Kidney capillary endothelial cell (primary cell): ENCODE results near the gene CDH22.

Experiments used
- DNase-seq: peaks from one replicate; pipeline ENCODE4 v3.0.0-alpha.2; 2018; ENCODE audit warnings: low spot score

CDH22 gene

GRCh38 chr20:46308258-46309157, at the start of gene CDH22:
Gene CDH22 (minus strand): TSS chr20:46308498. CDS start chr20:46251294, 57,204 bp downstream.
- peak; percentile 18 for DNase-seq

- DNase-seq: no peak
Observed at GRCh38 chr20:46357030-46357514, 48.8 kb upstream of the CDH22 start.

GRCh38 chr20:46356195-46357029, 48.1 kb upstream of the CDH22 start:
- DNase-seq: no peak

- DNase-seq: no peak
Observed at GRCh38 chr20:46355778-46356177, 47.5 kb upstream of the CDH22 start.

GRCh38 chr20:46354920-46355654, 46.8 kb upstream of the CDH22 start:
- DNase-seq: no peak

- DNase-seq: no peak
Observed at GRCh38 chr20:46354207-46354555, 45.9 kb upstream of the CDH22 start.

- DNase-seq: no peak
Observed at GRCh38 chr20:46353500-46354206, 45.4 kb upstream of the CDH22 start.

- no peak for DNase-seq
Observed at GRCh38 chr20:46352370-46352938, 44.2 kb upstream of the CDH22 start.

- no peak for DNase-seq
Observed at GRCh38 chr20:46351357-46352058, 43.2 kb upstream of the CDH22 start.

- no peak for DNase-seq
Observed at GRCh38 chr20:46350986-46351267, 42.6 kb upstream of the CDH22 start.

- peak; percentile 75 for DNase-seq
Observed at GRCh38 chr20:46350201-46350985, 42.1 kb upstream of the CDH22 start.

GRCh38 chr20:46349742-46350056, 41.4 kb upstream of the CDH22 start:
- no peak for DNase-seq

- peak; percentile 34 for DNase-seq
Observed at GRCh38 chr20:46349035-46349741, 40.9 kb upstream of the CDH22 start.

GRCh38 chr20:46347841-46348803, 39.8 kb upstream of the CDH22 start:
- DNase-seq: no peak

- DNase-seq: no peak
Observed at GRCh38 chr20:46346770-46347169, 38.5 kb upstream of the CDH22 start.

GRCh38 chr20:46344488-46345162, 36.3 kb upstream of the CDH22 start:
- no peak for DNase-seq

GRCh38 chr20:46343975-46344357, 35.7 kb upstream of the CDH22 start:
- DNase-seq: no peak
